ENCODE data around the gene LRRC32.

DNA sequence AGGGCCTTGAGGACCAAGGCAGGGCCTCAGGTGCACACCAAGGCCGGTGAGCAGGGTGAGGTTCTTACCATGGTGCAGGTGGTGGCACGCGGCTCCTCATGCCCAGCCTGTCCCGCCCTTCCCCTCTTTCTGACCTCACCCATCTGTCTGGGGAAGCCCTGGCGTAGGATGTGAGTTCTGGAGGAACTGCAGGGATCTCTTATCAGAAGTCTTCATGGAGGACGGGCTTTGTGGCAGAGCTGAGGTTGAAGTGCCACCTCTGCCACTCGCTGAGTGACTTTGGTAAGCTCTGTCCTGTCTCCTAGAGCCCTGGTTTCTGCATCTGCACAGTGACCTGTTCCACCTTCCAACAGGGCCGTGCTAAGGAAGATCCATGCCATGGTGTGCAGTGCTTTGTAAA is 49.1 kb downstream of the LRRC32 start:
- TF ChIP-seq, protein P1, sequence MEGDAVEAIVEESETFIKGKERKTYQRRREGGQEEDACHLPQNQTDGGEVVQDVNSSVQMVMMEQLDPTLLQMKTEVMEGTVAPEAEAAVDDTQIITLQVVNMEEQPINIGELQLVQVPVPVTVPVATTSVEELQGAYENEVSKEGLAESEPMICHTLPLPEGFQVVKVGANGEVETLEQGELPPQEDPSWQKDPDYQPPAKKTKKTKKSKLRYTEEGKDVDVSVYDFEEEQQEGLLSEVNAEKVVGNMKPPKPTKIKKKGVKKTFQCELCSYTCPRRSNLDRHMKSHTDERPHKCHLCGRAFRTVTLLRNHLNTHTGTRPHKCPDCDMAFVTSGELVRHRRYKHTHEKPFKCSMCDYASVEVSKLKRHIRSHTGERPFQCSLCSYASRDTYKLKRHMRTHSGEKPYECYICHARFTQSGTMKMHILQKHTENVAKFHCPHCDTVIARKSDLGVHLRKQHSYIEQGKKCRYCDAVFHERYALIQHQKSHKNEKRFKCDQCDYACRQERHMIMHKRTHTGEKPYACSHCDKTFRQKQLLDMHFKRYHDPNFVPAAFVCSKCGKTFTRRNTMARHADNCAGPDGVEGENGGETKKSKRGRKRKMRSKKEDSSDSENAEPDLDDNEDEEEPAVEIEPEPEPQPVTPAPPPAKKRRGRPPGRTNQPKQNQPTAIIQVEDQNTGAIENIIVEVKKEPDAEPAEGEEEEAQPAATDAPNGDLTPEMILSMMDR (IDR thresholded peaks at IDR 0.05): no peak
- TF ChIP-seq POLR2A (IDR thresholded peaks at IDR 0.05): no peak

Data from thyroid gland (tissue), 4 donors.